Duodenal mucosa (tissue), 2 donors: ENCODE data around the gene FYN.

ENCODE experiments used
- H3K27ac ChIP-seq: one replicate; pipeline ENCODE4 v1.7.0; 2013; ENCODE audit warnings: low read depth, low read length
- H3K27me3 ChIP-seq, 2 donors: one replicate each; pipeline ENCODE4 v1.7.0; 2013; ENCODE audit warnings: low read length in 2 of 2, control low read depth in 1 of 2; ENCODE audit not compliant: insufficient read depth in 2 of 2, control insufficient read depth in 1 of 2
- H3K36me3 ChIP-seq, 2 donors: one replicate each; pipeline ENCODE4 v1.7.0; 2013; ENCODE audit warnings: low read length in 2 of 2, control low read depth in 1 of 2; ENCODE audit not compliant: insufficient read depth in 2 of 2, control insufficient read depth in 1 of 2
- H3K4me1 ChIP-seq, 2 donors: one replicate each; pipeline ENCODE4 v1.7.0; 2013; ENCODE audit warnings: low read length in 2 of 2, control low read depth in 1 of 2; ENCODE audit not compliant: insufficient read depth in 2 of 2, control insufficient read depth in 1 of 2
- H3K4me3 ChIP-seq, 2 donors: one replicate each; pipeline ENCODE4 v1.7.0; 2013; ENCODE audit warnings: low read length in 2 of 2, low read depth in 1 of 2
- H3K9ac ChIP-seq, 2 donors: one replicate each; pipeline ENCODE4 v1.7.0; 2013; ENCODE audit warnings: low read length in 2 of 2, low read depth in 1 of 2
- H3K9me3 ChIP-seq, 2 donors: one replicate each; pipeline ENCODE4 v1.7.0; 2013; ENCODE audit warnings: low read length in 2 of 2, control low read depth in 1 of 2; ENCODE audit not compliant: control insufficient read depth in 1 of 2

Gene FYN

GRCh38 chr6:111669326-111669725 is 203.9 kb downstream of the FYN start:
- no peak overlapping the region for H3K4me3 ChIP-seq
- no peak overlapping the region for H3K27ac ChIP-seq
- no peak overlapping the region for H3K9ac ChIP-seq
- no peaks in the 10 kb centered on the region for H3K9me3 ChIP-seq
- peaks cover 9 to 37% of the 10 kb centered on the region in 2 donors for H3K36me3 ChIP-seq
- peaks cover 6 to 8% of the 10 kb centered on the region in 2 donors for H3K4me1 ChIP-seq
- H3K27me3 ChIP-seq: no peaks in the 10 kb centered on the region

DNA sequence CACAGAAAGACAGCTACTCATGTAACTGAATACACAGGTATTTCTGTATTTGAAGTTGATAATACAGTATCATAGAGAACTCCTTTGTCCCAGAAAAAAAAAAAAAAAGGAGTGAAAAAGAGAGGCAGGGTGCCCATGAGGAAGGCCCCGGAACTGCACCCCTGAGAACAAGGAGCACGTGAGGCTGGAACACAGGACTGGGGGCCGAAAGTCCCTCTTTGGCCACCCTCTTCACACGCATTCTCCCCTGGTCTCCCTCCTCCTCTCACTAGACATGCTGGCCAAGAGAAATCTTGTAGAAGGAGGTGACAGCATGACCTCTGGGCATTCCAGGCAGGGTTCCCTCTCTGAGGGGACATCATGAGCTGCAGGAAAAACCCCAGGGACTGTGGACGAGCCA is 204.8 kb downstream of the FYN start:
- Histone ChIP-seq H3K4me3 (no peak overlapping the region), H3K36me3 (peaks cover 6 to 36% of the 10 kb centered on the region in 2 donors), H3K9ac (no peak overlapping the region), H3K4me1 (peaks cover 0 to 5% of the 10 kb centered on the region in 2 donors), H3K27me3 (no peaks in the 10 kb centered on the region), H3K27ac (no peak overlapping the region), H3K9me3 (no peaks in the 10 kb centered on the region)

DNA sequence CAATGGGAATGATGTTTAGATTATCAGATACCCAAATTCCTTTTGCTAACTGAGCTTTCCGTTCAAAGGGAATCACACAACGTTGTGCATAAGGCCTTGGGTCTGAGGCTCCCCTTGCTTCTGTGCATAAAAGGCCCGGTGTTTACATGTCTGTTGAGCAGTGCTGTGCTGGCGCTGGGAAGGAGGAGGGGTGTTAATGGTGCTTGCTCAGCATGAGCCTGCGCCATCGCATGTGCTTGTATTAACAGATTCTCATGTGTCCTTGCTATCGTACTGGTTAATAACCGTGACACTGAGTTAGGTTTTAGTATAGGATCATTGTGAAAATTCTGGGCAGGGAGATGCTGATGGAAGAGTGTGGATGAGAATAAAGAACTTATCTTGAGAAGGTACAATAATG is 205.3 kb downstream of the FYN start:
- Histone ChIP-seq H3K9ac (no peak overlapping the region), H3K4me3 (no peak overlapping the region), H3K27ac (no peak overlapping the region)

GRCh38 chr6:111666847-111667246 is 206.4 kb downstream of the FYN start:
- no peak overlapping the region for H3K27ac ChIP-seq
- H3K27me3 ChIP-seq: no peaks in the 10 kb centered on the region
- no peaks in the 10 kb centered on the region for H3K9me3 ChIP-seq
- H3K36me3 ChIP-seq: peaks cover 6 to 21% of the 10 kb centered on the region in 2 donors
- H3K4me3 ChIP-seq: no peak overlapping the region
- no peak overlapping the region for H3K9ac ChIP-seq
- peaks cover 1 to 9% of the 10 kb centered on the region in 2 donors for H3K4me1 ChIP-seq

More for the DNA sequence above, 205.3 kb downstream of the FYN start:
- Histone ChIP-seq H3K36me3 (peaks cover 6 to 32% of the 10 kb centered on the region in 2 donors), H3K4me1 (peaks cover 0 to 5% of the 10 kb centered on the region in 2 donors), H3K9me3 (no peaks in the 10 kb centered on the region), H3K27me3 (no peaks in the 10 kb centered on the region)

- peaks cover 6 to 11% of the 10 kb centered on the region in 2 donors for H3K4me1 ChIP-seq
- no peaks in the 10 kb centered on the region for H3K27me3 ChIP-seq
- peaks cover 0 to 6% of the 10 kb centered on the region in 2 donors for H3K36me3 ChIP-seq
- no peak overlapping the region for H3K9ac ChIP-seq
- H3K4me3 ChIP-seq: no peak overlapping the region
- no peak overlapping the region for H3K27ac ChIP-seq
- no peaks in the 10 kb centered on the region for H3K9me3 ChIP-seq
Measured at GRCh38 chr6:111664565-111665030, 208.7 kb downstream of the FYN start.

- Histone ChIP-seq H3K9me3 (no peaks in the 10 kb centered on the region), H3K27me3 (no peaks in the 10 kb centered on the region), H3K36me3 (peaks cover 0 to 6% of the 10 kb centered on the region in 2 donors), H3K4me3 (no peak overlapping the region), H3K4me1 (peaks cover 6 to 11% of the 10 kb centered on the region in 2 donors), H3K27ac (no peak overlapping the region), H3K9ac (no peak overlapping the region)
Measured at GRCh38 chr6:111663692-111664564, 209.3 kb downstream of the FYN start.

DNA sequence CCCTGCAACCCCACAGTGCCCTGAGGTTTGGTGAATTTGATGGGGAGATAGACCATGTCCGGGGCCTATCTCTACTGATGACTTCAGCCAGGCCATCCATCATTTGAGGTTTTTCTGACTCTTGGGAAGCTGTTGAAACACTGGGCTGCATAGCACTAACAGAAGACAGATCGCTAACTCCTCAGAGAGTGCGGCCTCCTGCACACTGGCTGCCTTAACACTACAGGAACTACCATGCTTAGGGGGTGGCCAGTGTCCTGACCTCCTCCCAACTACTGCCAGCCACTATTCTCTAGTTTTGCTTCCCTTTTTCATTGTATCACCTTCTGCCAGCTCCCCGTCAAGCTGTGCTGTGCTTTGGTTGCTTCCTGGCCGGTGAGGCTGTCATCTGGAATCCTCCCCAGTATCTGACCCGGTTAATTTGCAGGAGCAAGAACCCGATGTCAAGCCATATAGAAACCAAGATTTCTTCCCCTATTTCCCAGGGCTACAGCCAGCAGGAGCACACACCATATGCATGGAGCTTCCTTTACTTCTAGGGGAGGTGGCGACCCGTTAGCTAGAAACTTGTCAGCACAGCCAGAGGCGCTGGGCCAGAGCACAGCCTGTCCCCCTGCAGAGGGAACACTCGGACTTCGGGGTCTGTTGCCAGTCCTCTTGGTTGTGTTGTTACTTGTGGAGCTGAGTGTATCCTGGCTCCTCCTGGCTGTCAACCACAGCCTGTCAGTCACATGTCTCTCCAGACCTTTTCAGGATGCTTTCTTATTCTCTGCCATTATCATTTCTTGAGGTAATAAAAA is 210.3 kb downstream of the FYN start:
- Histone ChIP-seq H3K4me3 (no peak overlapping the region), H3K27me3 (no peaks in the 10 kb centered on the region), H3K36me3 (peaks cover 0 to 6% of the 10 kb centered on the region in 2 donors), H3K9me3 (no peaks in the 10 kb centered on the region), H3K4me1 (peaks cover 6 to 11% of the 10 kb centered on the region in 2 donors), H3K27ac (no peak overlapping the region), H3K9ac (no peak overlapping the region)

GRCh38 chr6:111662072-111662793 is 211.0 kb downstream of the FYN start:
- Histone ChIP-seq H3K36me3 (peaks cover 0 to 6% of the 10 kb centered on the region in 2 donors), H3K4me3 (peak overlapping the region in 1 of 2 donors; percentile 39), H3K4me1 (peaks cover 9 to 11% of the 10 kb centered on the region in 2 donors), H3K9me3 (no peaks in the 10 kb centered on the region), H3K27ac (no peak overlapping the region), H3K27me3 (no peaks in the 10 kb centered on the region), H3K9ac (no peak overlapping the region)

DNA sequence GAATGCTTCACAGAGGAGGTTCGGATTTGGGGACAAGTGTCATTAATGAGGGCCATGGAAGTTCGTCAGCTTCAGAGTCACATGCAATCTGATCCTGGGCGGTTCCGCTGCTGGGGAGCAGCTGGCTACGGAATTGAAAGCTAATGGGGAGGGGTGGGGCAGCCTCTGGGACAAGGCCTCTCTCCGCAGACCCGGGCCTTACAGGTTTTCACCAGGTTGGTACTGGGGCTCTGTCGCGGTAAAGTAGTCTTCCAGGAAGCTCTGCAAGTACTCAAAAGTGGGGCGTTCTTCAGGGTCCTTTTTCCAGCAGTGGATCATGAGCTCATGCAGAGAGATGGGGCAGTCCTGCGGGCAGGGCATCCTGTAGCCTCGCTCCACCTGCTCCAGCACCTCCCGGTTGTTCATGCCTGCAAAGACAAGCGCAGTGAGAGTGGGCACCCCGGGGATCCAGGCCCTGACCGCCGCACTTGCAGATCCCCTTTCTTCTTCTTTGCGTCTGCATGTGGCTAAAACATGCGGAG is 211.7 kb downstream of the FYN start:
- H3K27ac ChIP-seq: no peak overlapping the region
- no peaks in the 10 kb centered on the region for H3K27me3 ChIP-seq
- H3K9ac ChIP-seq: peak overlapping the region in 1 of 2 donors; percentile 37
- peaks cover 8 to 12% of the 10 kb centered on the region in 2 donors for H3K4me1 ChIP-seq
- H3K9me3 ChIP-seq: no peaks in the 10 kb centered on the region
- H3K4me3 ChIP-seq: peak overlapping the region in 1 of 2 donors; percentile 39
- peaks cover 0 to 2% of the 10 kb centered on the region in 2 donors for H3K36me3 ChIP-seq
